Prostate gland (tissue), 2 donors: ENCODE measurements around the gene SPC24. TPM values are rescaled to one million over a fixed set of nuclear protein-coding genes. Genes with fewer than 3 reads are reported as not detected.
A peak's percentile ranks its signal among the peaks of the same experiment; 100 is the strongest.

Source experiments
- DNase-seq: peaks from one replicate; pipeline ENCODE4 v3.0.0-alpha.2; 2019; ENCODE audit warnings: low spot score
- H3K27ac ChIP-seq, 2 donors: fragments of 200-600 bp; sonication (generic); 2 replicates each; pipeline ENCODE4 v1.5.1; 2017 to 2019
- H3K27me3 ChIP-seq: fragments of 200-600 bp; sonication (generic); replicated peaks from 2 replicates; pipeline ENCODE4 v1.5.1; 2019; ENCODE audit not compliant: insufficient read depth
- H3K36me3 ChIP-seq, 2 donors: fragments of 200-600 bp; sonication (generic); 1 replicate in 1 of 2; 2 replicates in 1 of 2; pipeline versions ENCODE4 v1.5.1 to v1.8.1; 2017 to 2019
- H3K4me1 ChIP-seq: fragments of 200-600 bp; sonication (generic); replicated peaks from 2 replicates; pipeline ENCODE4 v1.5.1; 2019
- H3K4me3 ChIP-seq, 2 donors: fragments of 200-600 bp; sonication (generic); 2 replicates each; pipeline ENCODE4 v1.5.1; 2017 to 2019
- H3K9me3 ChIP-seq: fragments of 200-600 bp; sonication (generic); 2 replicates; pipeline ENCODE4 v1.5.1; 2017
- POLR2A ChIP-seq: fragments of 450-650 bp; IDR thresholded peaks from one replicate; pipeline ENCODE4 v1.6.1; 2016; ENCODE audit warnings: antibody characterized with exemption, mild to moderate bottlenecking
- POLR2AphosphoS5 ChIP-seq: sonication (generic); formaldehyde crosslinking; IDR thresholded peaks from one replicate; pipeline ENCODE4 v1.6.1; 2017; ENCODE audit warnings: antibody characterized with exemption
- WGBS: methylation state at CpG from one replicate; pipeline ENCODE4 v1.1.5; 2018; 5-methylcytosine and 5-hydroxymethylcytosine counted together
- intact Hi-C: fragments of 100-400 bp; cut with DNase I; formaldehyde crosslinking; loops from one replicate; pipeline ENCODE4 v1.14.2; 2022
- total RNA-seq, 2 donors: library from RNA; depleted of rRNA; stranded (reverse); fragments of >200 nt; gene quantifications; one replicate each; pipeline ENCODE4 v1.1.0, GENCODE V29; 2016
- TF ChIP-seq, protein P1 (sequence below), 4 experiments: fragments of 200-600 bp in 2 of 4; fragments of 450-650 bp in 2 of 4; sonication (generic) in 2 of 4; IDR thresholded peaks; 1 replicate in 3 of 4; 2 replicates in 1 of 4; pipeline ENCODE4 v1.5.1; 2016 to 2019; ENCODE audit warnings: antibody characterized with exemption in 4 of 4, mild to moderate bottlenecking in 2 of 4, moderate library complexity in 2 of 4

SPC24 gene
- total RNA-seq, 2 donors from 2014 or later, result 0.73 to 5.0 TPM

GRCh38 chr19:11199517-11199916 is 43.9 kb upstream of the SPC24 start:
- no peaks in the 10 kb centered on the region for H3K36me3 ChIP-seq
- WGBS, result 84% methylated on average over 5 of the region's 5 CpGs
- H3K4me1 ChIP-seq, result no peaks in the 10 kb centered on the region
- H3K27me3 ChIP-seq, result no peaks in the 10 kb centered on the region
- no peaks in the 10 kb centered on the region for H3K9me3 ChIP-seq
- peak overlapping the region; percentile 33 to 43 for H3K27ac ChIP-seq
- DNase-seq, result no peak
- intact Hi-C loops, result no loop called here
- TF ChIP-seq POLR2A (no peak), POLR2AphosphoS5 (no peak)
- TF ChIP-seq, protein P1, sequence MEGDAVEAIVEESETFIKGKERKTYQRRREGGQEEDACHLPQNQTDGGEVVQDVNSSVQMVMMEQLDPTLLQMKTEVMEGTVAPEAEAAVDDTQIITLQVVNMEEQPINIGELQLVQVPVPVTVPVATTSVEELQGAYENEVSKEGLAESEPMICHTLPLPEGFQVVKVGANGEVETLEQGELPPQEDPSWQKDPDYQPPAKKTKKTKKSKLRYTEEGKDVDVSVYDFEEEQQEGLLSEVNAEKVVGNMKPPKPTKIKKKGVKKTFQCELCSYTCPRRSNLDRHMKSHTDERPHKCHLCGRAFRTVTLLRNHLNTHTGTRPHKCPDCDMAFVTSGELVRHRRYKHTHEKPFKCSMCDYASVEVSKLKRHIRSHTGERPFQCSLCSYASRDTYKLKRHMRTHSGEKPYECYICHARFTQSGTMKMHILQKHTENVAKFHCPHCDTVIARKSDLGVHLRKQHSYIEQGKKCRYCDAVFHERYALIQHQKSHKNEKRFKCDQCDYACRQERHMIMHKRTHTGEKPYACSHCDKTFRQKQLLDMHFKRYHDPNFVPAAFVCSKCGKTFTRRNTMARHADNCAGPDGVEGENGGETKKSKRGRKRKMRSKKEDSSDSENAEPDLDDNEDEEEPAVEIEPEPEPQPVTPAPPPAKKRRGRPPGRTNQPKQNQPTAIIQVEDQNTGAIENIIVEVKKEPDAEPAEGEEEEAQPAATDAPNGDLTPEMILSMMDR (IDR thresholded peaks at IDR 0.05), result no peak
- H3K4me3 ChIP-seq, result no peak overlapping the region

DNA sequence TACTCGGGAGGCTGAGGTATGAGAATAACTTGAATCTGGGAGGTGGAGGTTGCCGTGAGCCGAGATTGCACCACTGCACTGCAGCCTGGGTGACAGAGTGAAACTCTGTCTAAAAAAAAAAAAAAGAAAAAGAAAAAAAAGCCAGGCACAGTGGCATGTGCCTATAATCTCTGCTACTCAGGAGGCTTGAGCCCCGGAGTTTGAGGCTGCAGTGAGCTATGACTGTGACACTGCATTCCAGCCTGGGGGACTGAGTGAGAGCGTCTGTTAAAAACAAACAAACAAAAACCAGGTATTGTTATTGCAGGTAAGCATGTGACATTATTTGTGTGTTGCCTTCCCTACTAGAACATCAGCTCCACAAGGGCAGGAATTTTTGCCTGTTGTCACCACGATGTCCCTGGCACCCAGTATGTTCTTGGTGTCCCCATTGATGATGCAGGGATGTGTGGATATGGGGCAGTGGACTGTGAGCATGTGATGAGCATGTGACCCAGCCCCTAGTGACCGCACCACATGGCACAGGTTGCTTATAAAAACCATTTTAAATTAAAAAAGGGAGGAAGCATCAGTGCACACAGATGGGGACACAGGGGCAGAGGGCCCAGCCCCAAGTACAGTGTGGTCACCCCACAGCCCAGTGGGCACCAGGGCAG is 43.3 kb upstream of the SPC24 start:
- TF ChIP-seq, protein P1 (IDR thresholded peaks at IDR 0.05), result no peak
- no peak for TF ChIP-seq POLR2A
- TF ChIP-seq POLR2AphosphoS5, result no peak
- Histone ChIP-seq H3K36me3 (no peaks in the 10 kb centered on the region), H3K27me3 (no peaks in the 10 kb centered on the region), H3K4me1 (no peaks in the 10 kb centered on the region), H3K27ac (peak overlapping the region; percentile 33 to 43), H3K4me3 (no peak overlapping the region), H3K9me3 (no peaks in the 10 kb centered on the region)
- 62% methylated on average over 7 of the region's 7 CpGs for WGBS
- no peak for DNase-seq
- intact Hi-C loops, result no loop called here

DNA sequence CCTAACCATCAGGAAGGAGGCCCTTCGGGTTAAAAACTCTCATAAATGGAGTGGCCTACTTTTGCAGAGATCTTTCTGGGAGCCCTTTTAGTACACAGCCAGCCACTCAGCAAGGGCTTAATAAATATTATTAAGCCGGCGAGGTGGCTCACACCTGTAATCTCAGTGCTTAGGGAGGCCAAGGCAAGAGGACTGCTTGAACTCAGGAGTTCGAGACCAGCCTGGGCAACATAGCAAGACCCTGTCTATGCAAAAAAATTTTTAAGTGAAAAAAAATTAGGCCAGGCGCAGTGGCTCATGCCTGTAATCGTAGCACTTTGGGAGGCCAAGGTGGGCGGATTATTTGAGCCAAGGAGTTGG is 42.6 kb upstream of the SPC24 start:
- H3K27me3 ChIP-seq, result no peaks in the 10 kb centered on the region
- intact Hi-C loops, result no loop called here
- peaks cover 0 to 5% of the 10 kb centered on the region in 2 donors for H3K36me3 ChIP-seq
- peak overlapping the region; percentile 89 to 90 for H3K27ac ChIP-seq
- no peaks in the 10 kb centered on the region for H3K4me1 ChIP-seq
- 60% methylated on average over 7 of the region's 7 CpGs for WGBS
- TF ChIP-seq POLR2AphosphoS5, result no peak
- TF ChIP-seq POLR2A, result no peak
- TF ChIP-seq, protein P1 (IDR thresholded peaks at IDR 0.05), result no peak
- peak overlapping the region in 1 of 2 donors; percentile 61 for H3K4me3 ChIP-seq
- no peak for DNase-seq
- H3K9me3 ChIP-seq, result no peaks in the 10 kb centered on the region

DNA sequence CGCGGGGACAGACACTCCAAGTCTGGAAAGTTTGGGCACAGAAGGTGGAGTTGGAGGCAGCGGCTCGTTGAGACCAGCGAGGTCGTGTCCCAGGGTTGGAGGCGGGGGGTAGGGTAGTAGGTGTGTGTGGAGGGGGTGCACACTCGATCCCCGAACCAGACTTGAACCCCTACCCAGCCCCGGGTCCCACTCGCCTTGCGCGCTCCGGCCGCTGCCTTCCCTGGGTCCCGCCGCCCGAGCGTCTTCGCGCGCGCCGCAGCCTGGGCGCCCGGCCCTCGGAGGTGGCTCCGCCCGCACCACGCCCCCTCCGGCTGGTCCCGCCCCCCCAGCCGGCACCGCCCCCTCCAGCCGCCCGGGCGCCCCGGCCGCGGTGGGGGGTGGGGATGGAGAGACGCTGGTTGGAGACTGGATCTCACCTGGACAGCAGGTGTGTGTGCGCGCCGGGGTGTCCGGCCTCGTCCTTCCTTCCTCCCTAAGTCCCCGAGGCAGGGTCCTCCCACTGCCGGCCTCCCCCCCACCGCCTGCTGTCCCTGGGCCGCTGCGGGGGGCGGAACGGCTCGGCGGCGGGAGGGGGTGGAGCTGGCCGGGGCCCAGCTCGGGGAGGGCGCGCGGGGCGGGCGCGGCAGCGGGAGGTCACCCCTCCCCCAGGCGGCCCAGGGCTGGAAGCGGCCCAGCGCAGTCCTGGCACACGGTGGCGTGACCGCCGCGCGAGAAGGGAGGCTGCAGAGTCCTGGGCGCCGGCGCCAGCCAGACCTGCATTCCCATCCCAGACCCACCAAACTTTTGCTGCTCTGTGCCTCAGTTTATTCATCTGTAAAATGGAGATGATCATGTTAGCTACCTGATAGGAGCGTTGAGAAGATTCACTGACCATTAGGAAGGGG is 42.0 kb upstream of the SPC24 start, which contains the start of gene KANK2:
TSS of gene KANK2 (minus strand) at position 255 of the 884 bp plus-strand sequence. CDS start 3,034 bp downstream, outside the sequence.
- peak within 1 kb of the TSS; percentile 51 to 61 for H3K4me3 ChIP-seq
- TF ChIP-seq POLR2AphosphoS5, result peak; percentile 61
- TF ChIP-seq, protein P1 (IDR thresholded peaks at IDR 0.05), result no peak
- peak; percentile 82 for TF ChIP-seq POLR2A
- peaks cover 0 to 11% of the 10 kb centered on the region in 2 donors for H3K36me3 ChIP-seq
- intact Hi-C loops, result no loop called here
- H3K27ac ChIP-seq, result peak within 1 kb of the TSS; percentile 89 to 90
- 1% methylated on average over 40 of the region's 78 CpGs for WGBS
- no peaks in the 10 kb centered on the region for H3K9me3 ChIP-seq
- peak; percentile 85 for DNase-seq
- no peaks in the 10 kb centered on the region for H3K27me3 ChIP-seq
- H3K4me1 ChIP-seq, result no peaks in the 10 kb centered on the region
